Measurements from ENCODE around the gene KRTAP9-7.
A peak's percentile ranks its signal among the peaks of the same experiment; 100 is the strongest.

GRCh38 chr17:41324180-41325075, 48.9 kb downstream of the KRTAP9-7 start:
- TF ChIP-seq CTCF (conservative IDR thresholded peaks at IDR 0.05; ENCODE audit: low read depth, low read length) (peak; percentile 27), SMC3 (IDR thresholded peaks at IDR 0.05; ENCODE audit: low read depth, low read length) (no peak; the same call in 1 of the 2 replicates), RAD21 (IDR thresholded peaks at IDR 0.05; ENCODE audit: low read length) (no peak; the same call in 1 of the 2 replicates), MAZ (IDR thresholded peaks at IDR 0.05; ENCODE audit: borderline replicate concordance, low read depth, low read length) (no peak), ELK1 (IDR thresholded peaks at IDR 0.05; ENCODE audit: borderline replicate concordance, low read depth, low read length) (no peak), POLR2A (IDR thresholded peaks at IDR 0.05; ENCODE audit: low read depth, low read length) (no peak), RFX5 (IDR thresholded peaks at IDR 0.05; ENCODE audit: low read depth, low read length) (no peak), BHLHE40 (IDR thresholded peaks at IDR 0.05; ENCODE audit: low read depth, low read length) (no peak), RCOR1 (IDR thresholded peaks at IDR 0.05; ENCODE audit: insufficient replicate concordance, low read length) (no peak), MXI1 (IDR thresholded peaks at IDR 0.05; ENCODE audit: borderline replicate concordance, low read depth, low read length) (no peak), USF2 (IDR thresholded peaks at IDR 0.05; ENCODE audit: low read depth, low read length) (no peak)
